ENCODE measurements around the gene IL2RG.
A peak's percentile ranks its signal among the peaks of the same experiment; 100 is the strongest.

The IL2RG gene

DNA sequence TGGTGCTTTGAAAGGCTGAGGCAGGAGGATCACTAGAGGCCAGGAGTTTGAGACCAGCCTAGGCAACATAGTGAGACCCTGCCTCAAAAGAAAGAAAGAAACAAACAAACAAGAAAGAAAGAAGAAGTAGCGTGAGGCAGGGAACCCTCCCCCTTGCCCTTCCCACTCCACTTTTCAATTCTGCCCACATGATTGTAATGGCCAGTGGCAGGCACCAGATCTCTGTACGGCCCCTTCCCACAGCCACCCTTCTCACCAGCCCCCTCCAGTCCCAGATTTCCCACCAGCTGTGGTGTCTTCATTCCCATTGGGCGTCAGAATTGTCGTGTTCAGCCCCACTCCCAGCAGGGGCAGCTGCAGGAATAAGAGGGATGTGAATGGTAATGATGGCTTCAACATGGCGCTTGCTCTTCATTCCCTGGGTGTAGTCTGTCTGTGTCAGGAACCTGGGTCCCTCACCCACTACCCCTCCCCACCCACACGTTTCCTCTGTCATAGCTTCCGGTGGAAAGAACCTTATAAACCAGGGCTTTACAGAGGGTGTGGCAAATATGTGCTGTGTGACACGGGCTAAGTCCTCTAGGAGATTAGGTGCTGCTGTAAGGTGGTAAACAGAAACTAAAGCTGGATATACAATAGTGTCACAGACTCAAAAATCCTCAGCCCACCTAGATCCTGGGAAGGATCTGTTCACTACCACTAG is at the start of gene IL2RG:
Gene IL2RG, minus strand, starts transcription at position 437 of the 703 bp plus-strand sequence. Its CDS starts 38 bp downstream, at position 399.
- DNase-seq (ENCODE audit: low read depth in 3 of 3, low spot score in 1 of 3) = peak; percentile 27 to 67 (median 50)

GRCh38 chrX:71160475-71160874 is 49.1 kb upstream of the IL2RG start:
- DNase-seq (ENCODE audit: low read depth in 3 of 3, low spot score in 1 of 3) = no peak

DNA sequence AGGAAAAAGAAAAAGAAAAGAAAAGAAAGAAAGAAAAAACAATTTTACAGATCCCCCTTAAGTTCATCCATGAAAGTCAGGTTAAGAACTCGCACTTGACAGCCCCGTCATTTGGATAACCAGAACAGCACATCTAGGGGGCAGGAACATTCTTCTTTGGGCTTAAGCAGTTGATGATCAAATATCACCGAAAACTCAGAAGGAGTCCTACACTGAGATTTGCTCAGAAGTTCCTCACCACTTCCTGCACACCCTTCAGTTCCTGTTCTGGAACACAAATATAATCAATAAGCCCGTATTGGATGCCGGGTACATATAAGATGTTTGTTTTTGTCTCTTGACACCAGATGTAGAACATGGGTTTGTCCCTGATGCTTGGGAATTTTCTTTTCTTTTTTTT is 48.0 kb upstream of the IL2RG start:
- no peak for DNase-seq (ENCODE audit: low read depth in 3 of 3, low spot score in 1 of 3)

GRCh38 chrX:71158603-71159002 is 47.2 kb upstream of the IL2RG start:
- DNase-seq (ENCODE audit: low read depth in 3 of 3, low spot score in 1 of 3) = no peak

DNA sequence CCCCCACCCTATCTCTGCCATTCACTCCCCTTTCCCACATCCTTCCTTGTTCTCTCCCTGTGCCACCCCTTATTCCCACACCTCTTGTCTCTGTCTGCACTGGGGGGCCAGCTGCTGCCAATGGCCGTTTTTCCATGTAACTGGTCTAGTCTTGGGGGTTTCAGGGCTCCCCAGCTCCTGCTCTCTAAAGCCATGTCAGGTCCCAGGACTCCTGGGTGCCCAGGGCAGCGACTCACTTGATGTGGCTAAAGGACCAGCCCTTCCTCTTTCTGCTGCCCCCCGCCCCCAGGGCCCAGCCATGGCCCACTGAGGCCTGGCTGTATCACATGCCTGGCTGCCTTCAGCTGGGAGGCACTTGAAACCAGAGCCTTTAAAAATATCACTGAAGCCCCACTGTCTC is 43.3 kb upstream of the IL2RG start:
- DNase-seq (ENCODE audit: low read depth in 3 of 3, low spot score in 1 of 3) = no peak

DNA sequence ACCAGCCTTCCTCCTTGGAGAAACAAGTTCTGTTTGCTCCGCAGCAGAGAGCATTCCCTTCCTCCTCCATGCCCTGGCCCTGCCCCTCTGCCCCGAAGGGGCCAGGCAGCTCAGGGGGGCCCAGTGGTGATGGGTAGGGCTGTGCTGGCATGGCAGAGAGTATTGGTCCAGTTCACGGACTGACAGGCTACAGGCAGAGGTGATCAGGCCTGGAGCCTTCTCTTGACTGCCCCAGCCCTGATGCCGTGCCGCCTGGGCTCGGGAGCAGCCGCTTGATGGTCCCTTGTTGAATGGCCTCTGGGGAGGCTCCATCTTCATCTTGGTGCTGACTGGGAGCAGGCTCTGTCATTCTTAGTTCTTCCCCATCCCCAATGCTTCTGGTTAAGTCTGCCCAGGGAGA is 42.8 kb upstream of the IL2RG start:
- no peak for DNase-seq (ENCODE audit: low read depth in 3 of 3, low spot score in 1 of 3)

DNA sequence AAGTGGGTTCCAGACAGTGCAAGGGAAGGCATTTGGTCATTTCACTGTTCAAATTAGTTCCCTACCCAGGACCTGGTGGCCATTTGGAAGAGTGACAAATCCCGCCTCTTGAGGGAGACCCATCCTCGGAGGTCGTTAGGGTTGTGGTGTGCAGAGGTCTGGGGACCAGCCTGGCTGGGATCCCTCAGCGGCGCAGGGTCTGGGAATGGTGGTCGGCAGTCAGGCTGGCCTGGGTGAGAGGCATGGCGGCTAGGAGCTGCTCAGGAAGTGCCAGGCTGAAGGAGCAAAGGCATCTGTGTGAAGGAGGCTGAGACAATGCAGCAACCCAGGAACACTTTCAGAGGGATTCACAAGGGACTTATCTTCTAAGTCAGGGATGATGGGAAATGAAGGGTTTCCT is 40.0 kb upstream of the IL2RG start:
- no peak for DNase-seq (ENCODE audit: low read depth in 3 of 3, low spot score in 1 of 3)

DNA sequence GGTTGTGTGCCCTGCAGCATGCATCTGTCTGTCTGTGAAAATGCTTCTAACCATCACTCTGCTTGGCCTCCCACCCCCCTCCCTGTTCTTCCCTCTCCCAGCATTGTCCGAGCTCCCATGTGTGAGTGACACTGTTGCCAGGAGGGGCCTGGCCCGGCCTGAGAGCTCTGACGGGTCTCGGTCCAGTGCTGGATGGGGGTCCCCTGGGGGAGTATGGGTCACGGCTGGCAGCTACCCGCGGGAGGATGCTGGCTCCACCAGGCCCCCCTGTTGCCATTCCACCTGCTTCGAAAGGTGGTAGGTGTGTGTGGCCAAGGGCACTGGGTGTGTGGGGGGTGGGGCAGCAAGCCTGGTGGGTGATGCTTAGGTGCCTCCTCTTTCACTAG is 36.9 kb upstream of the IL2RG start:
- no peak for DNase-seq (ENCODE audit: low read depth in 3 of 3, low spot score in 1 of 3)

DNA sequence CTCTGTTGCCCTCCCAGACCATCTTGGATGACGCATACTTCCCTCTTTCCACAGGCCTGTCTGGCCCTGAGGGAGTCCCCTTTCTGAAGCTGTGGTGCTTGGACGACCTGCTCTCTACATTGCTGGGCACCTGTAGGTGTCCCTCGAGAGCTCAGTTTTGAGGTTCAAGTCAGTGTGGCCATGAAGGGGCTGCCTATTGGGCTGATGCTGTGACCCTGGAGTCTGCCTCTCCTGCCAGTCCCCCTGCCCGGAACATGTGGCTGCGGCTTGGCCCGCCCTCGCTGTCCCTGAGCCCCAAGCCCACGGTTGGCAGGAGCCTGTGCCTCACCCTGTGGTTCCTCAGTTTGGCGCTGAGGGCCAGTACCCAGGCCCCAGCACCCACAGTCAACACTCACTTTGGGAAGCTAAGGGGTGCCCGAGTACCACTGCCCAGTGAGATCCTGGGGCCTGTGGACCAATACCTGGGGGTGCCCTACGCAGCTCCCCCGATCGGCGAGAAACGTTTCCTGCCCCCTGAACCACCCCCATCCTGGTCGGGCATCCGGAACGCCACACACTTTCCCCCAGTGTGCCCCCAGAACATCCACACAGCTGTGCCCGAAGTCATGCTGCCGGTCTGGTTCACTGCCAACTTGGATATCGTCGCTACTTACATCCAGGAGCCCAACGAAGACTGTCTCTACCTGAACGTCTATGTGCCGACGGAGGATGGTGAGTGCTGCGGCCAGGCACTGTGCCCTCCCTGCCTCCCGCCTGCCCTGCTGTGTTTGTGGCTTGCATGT is 36.3 kb upstream of the IL2RG start:
- DNase-seq (ENCODE audit: low read depth in 3 of 3, low spot score in 1 of 3) = no peak

- no peak for DNase-seq (ENCODE audit: low read depth in 3 of 3, low spot score in 1 of 3)
Measured at GRCh38 chrX:71144651-71145050, 33.3 kb upstream of the IL2RG start, which contains the start of gene NLGN3. TSS of gene NLGN3 (plus strand) at chrX:71144841. CDS start at chrX:71147750, 2,909 bp downstream.

GRCh38 chrX:71143508-71143907 is 32.1 kb upstream of the IL2RG start:
- DNase-seq (ENCODE audit: low read depth in 3 of 3, low spot score in 1 of 3) = no peak

GRCh38 chrX:71140440-71140839 is 29.1 kb upstream of the IL2RG start:
- no peak for DNase-seq (ENCODE audit: low read depth in 3 of 3, low spot score in 1 of 3)

GRCh38 chrX:71131510-71131909 is 20.1 kb upstream of the IL2RG start:
- DNase-seq (ENCODE audit: low read depth in 3 of 3, low spot score in 1 of 3) = no peak

- peak; percentile 41 to 64 (median 63) for DNase-seq (ENCODE audit: low read depth in 3 of 3, low spot score in 1 of 3)
Measured at GRCh38 chrX:71128915-71129765, 17.8 kb upstream of the IL2RG start.

GRCh38 chrX:71128166-71128833 is 16.9 kb upstream of the IL2RG start:
- DNase-seq (ENCODE audit: low read depth in 3 of 3, low spot score in 1 of 3) = no peak

DNA sequence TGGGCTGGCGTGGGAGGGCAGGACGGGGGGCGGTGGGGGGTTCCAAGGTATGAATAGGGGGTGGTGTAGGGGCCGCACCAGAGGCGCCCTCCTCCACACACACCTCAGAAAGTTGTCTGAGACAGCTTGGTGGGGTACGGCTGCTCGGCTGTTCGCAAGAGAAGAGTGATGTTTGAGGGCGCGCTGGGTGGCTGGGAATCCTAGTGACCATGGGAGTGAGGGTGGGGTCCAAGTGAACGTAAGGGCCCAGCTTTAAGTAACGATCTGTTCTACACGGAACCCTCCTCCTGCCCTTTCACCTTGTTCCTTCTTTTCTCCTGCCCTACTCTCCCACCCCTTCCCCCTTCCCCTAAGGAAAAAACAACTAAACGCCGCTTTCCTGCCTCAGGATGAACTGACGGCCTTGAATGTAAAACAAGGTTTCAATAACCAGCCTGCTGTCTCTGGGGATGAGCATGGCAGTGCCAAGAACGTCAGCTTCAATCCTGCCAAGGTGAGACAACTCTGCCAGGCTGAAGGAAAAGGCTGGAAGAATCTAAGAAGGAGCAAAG is 7.7 kb upstream of the IL2RG start:
- no peak for DNase-seq (ENCODE audit: low read depth in 3 of 3, low spot score in 1 of 3)

GRCh38 chrX:71118032-71118984 is 6.9 kb upstream of the IL2RG start, which contains the start of gene MED12:
TSS of gene MED12 (plus strand) at chrX:71118596. CDS start at chrX:71118755, 159 bp downstream.
- peak; percentile 35 to 75 (median 55) for DNase-seq (ENCODE audit: low read depth in 3 of 3, low spot score in 1 of 3)

GRCh38 chrX:71117358-71117757 is 6.0 kb upstream of the IL2RG start:
- DNase-seq (ENCODE audit: low read depth in 3 of 3, low spot score in 1 of 3) = no peak

- DNase-seq (ENCODE audit: low read depth in 3 of 3, low spot score in 1 of 3) = no peak
Measured at GRCh38 chrX:71111921-71112431, 599 bp upstream of the IL2RG start.
